GM12878 (cell line): ENCODE measurements around the gene RAD52. TPM values are rescaled to one million over a fixed set of nuclear protein-coding genes. Genes with fewer than 3 reads are reported as not detected.
A peak's percentile ranks its signal among the peaks of the same experiment; 100 is the strongest.

Source experiments
- ATAC-seq: fragments of 200-7000 bp; cut with Tn5 transposase; 3 replicates; pipeline ENCODE4 v1.9.1; 2020; ENCODE audit warnings: mild to moderate bottlenecking, moderate library complexity
- BruUV-seq: library from RNA; stranded (reverse); fragments of 400-500 nt; replicated peaks from 2 replicates; lab custom pipeline; 2021; lab: Mats Ljungman, UMichigan
- CTCF ChIA-PET: fragments of 300-600 bp; sonication (Branson Sonifier 250); formaldehyde crosslinking; extraction: SDS; loops from one replicate; lab custom pipeline; 2021; ENCODE audit warnings: inconsistent platforms; lab: Yijun Ruan, JAX
- POLR2A ChIA-PET: fragments of 350-600 bp; formaldehyde crosslinking; extraction: SDS; loops from one replicate; lab custom pipeline; 2021; ENCODE audit warnings: inconsistent platforms; lab: Charles Lee
- RAD21 ChIA-PET: fragments of 300-600 bp; sonication (Branson Sonifier 250); formaldehyde crosslinking; loops from one replicate; lab custom pipeline; 2023; ENCODE audit warnings: antibody characterized with exemption; ENCODE audit not compliant: unreplicated experiment; lab: Charles Lee
- SMC1A ChIA-PET: fragments of 300-600 bp; sonication (Branson Sonifier 250); formaldehyde crosslinking; loops from one replicate; lab custom pipeline; 2023; ENCODE audit not compliant: unreplicated experiment, uncharacterized antibody; lab: Charles Lee
- DNase-seq: peaks from one replicate; pipeline ENCODE4 v3.0.0-alpha.2; 2011; ENCODE audit warnings: low read depth, low spot score
- FAIRE-seq: peaks from 3 replicates; lab custom pipeline; 2011; peaks lifted over from hg19 to GRCh38; lab: Jason Lieb, UNC
- H2AFZ ChIP-seq: 2 replicates; pipeline ENCODE4 v1.6.0; 2011; ENCODE audit warnings: low read depth, low read length, control low read depth; ENCODE audit not compliant: control insufficient read depth
- H3K27ac ChIP-seq: 2 replicates; pipeline ENCODE4 v1.5.1; 2011; ENCODE audit warnings: control low read depth; ENCODE audit not compliant: control insufficient read depth, insufficient read depth
- H3K27me3 ChIP-seq, 2 experiments: replicated peaks in 1 of 2; 2 replicates each; pipeline versions ENCODE4 v1.6.0 to v1.6.1; 2011; ENCODE audit warnings: low read length in 1 of 2; ENCODE audit not compliant: control insufficient read depth in 2 of 2, insufficient read depth in 2 of 2
- H3K36me3 ChIP-seq, 2 experiments: 2 replicates each; pipeline ENCODE4 v1.5.1; 2011; ENCODE audit warnings: low read length in 1 of 2; ENCODE audit not compliant: control insufficient read depth in 2 of 2, insufficient read depth in 2 of 2
- H3K4me1 ChIP-seq: 2 replicates; pipeline ENCODE4 v1.6.1; 2011; ENCODE audit warnings: mild to moderate bottlenecking, low read length, moderate library complexity, mixed read lengths; ENCODE audit not compliant: control insufficient read depth, insufficient read depth
- H3K4me2 ChIP-seq: 2 replicates; pipeline ENCODE4 v1.6.0; 2011; ENCODE audit warnings: control low read depth; ENCODE audit not compliant: control insufficient read depth, insufficient read depth
- H3K4me3 ChIP-seq: fragments of 200-600 bp; sonication (generic); 2 replicates; pipeline ENCODE4 v1.5.1; 2016
- H3K79me2 ChIP-seq: 2 replicates; pipeline ENCODE4 v1.6.0; 2011; ENCODE audit warnings: low read length; ENCODE audit not compliant: control insufficient read depth, insufficient read depth
- H3K9ac ChIP-seq: 2 replicates; pipeline ENCODE4 v1.8.0; 2011; ENCODE audit warnings: low read length, control low read depth, mixed read lengths; ENCODE audit not compliant: control insufficient read depth, insufficient read depth
- H3K9me3 ChIP-seq: replicated peaks from 3 replicates; pipeline ENCODE4 v1.5.1; 2011; ENCODE audit warnings: mild to moderate bottlenecking, low read length; ENCODE audit not compliant: control insufficient read depth, insufficient read depth
- H4K20me1 ChIP-seq: 2 replicates; pipeline ENCODE4 v1.6.0; 2011; ENCODE audit not compliant: control insufficient read depth, insufficient read depth
- EGR1 ChIP-seq, 2 experiments: IDR thresholded peaks; 1 replicate in 1 of 2; 2 replicates in 1 of 2; pipeline ENCODE4 v1.6.1; 2011 to 2012; ENCODE audit warnings: low read depth in 2 of 2, low read length in 2 of 2, borderline replicate concordance in 1 of 2, mild to moderate bottlenecking in 1 of 2, moderate library complexity in 1 of 2
- PKNOX1 ChIP-seq: fragments of 450-650 bp; IDR thresholded peaks from 2 replicates; pipeline ENCODE4 v1.6.1; 2016; ENCODE audit warnings: mild to moderate bottlenecking
- ZBTB40 ChIP-seq: fragments of 450-650 bp; IDR thresholded peaks from 2 replicates; pipeline ENCODE4 v1.6.1; 2016; ENCODE audit warnings: mild to moderate bottlenecking, moderate library complexity, borderline replicate concordance
- ZSCAN29 ChIP-seq: fragments of 450-650 bp; IDR thresholded peaks from 2 replicates; pipeline ENCODE4 v1.6.1; 2017; ENCODE audit warnings: mild to moderate bottlenecking, moderate library complexity
- WGBS: methylation state at CpG from one replicate; pipeline ENCODE4 v1.1.6; 2016; ENCODE audit warnings: low lambda C conversion rate; ENCODE audit not compliant: insufficient replicate concordance, insufficient coverage; ENCODE audit errors: missing lambda C conversion rate; 5-methylcytosine and 5-hydroxymethylcytosine counted together
- in situ Hi-C: fragments of 300-500 bp; cut with MboI; formaldehyde crosslinking; loops from 9 replicates; pipeline ENCODE4 v1.14.3; 2018; ENCODE audit warnings: mixed read lengths
- intact Hi-C: fragments of 100-400 bp; cut with micrococcal nuclease; formaldehyde crosslinking; loops from one replicate; pipeline ENCODE4 v1.14.2; 2022; ENCODE audit not compliant: unreplicated experiment
- polyA plus RNA-seq, 11 experiments: library from polyadenylated mRNA; depleted of rRNA in 4 of 11; unstranded in 6 of 11; stranded (reverse) in 5 of 11; fragments of >200 nt; fragmentation: Nextera tagmentation in 4 of 11; fragmentation: Illumina TruSeq in 1 of 11; extraction: Ambion mirVana in 4 of 11; extraction: Trizol in 1 of 11; gene quantifications; 1 replicate in 1 of 11; 2 replicates in 10 of 11; pipeline versions ENCODE4 v1.2.1 to v1.2.3, GENCODE V29; 2011 to 2016; ENCODE audit warnings: inconsistent platforms in 2 of 11, missing spikeins in 2 of 11, low read depth in 1 of 11
- total RNA-seq, 4 experiments: library from RNA; depleted of rRNA in 3 of 4; stranded (reverse); fragments of >200 nt in 3 of 4; fragmentation: Illumina TruSeq in 1 of 4; extraction: Trizol in 1 of 4; gene quantifications; 2 replicates each; pipeline versions ENCODE4 v1.2.1 to v1.2.3, GENCODE V29; 2013 to 2021

RAD52 gene
- total and polyA plus RNA-seq, 10 of the 15 experiments (the other 5 are each of a cell fraction or from before 2014, with no cell fraction given) = 2.0 to 15.7 (median 8.9) TPM

DNA sequence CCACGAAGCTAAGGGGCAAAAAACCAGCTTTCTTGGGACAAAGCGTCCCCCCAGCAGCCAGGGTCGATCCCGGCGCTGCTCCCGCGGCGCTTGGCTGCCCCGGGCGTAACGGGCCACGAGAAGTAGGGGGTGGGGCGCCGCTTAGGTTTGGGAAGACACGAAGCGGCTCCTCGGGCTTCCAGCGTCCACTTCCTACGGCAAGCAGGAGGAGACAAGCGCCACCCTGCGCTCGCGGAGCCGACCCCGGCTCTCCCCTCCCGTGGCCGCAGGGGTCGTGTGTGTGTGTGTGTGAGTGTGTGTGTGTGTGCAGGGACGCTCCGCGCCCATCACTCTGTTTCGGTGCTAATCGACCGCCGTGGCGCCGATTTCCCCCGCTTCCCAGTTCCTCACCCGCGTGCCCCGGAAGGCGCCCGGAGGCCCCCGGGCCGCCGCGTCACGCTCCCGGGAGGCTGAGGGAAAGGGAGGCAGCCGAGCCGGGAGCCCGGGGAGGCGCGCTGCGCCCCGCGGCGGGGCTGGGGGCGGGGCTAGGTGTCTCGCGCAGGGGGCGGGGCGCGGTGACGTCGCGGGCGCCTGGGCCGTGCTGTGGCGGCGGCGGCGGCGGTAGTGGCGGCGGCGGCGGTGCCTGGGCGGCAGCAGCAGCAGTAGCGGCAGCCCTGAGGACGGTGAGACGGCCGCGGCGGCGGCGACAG is 41.3 kb upstream of the RAD52 start, which contains the start of gene ERC1 (continued):
- TF ChIP-seq ZBTB40 = 0 out of 2 replicates have a peak, but pooled peaks have one; percentile 6

- ChIA-PET POLR2A (interaction anchor here (0.6 kb wide), 1 partner anchor 195 kb away, joined by 5 read pairs; no protein-coding TSS in a partner anchor), CTCF (interaction anchor here (0.6 to 1.0 kb wide), 3 partner anchors 41 to 175 kb away, joined by 3 read pairs; partner anchors contain the start of gene RAD52)
- Histone ChIP-seq H2AFZ (peak overlapping the region; percentile 94), H3K4me2 (peak overlapping the region; percentile 98), H3K9me3 (no peaks in the 10 kb centered on the region)
- in situ Hi-C loops = no loop called here
- 9% methylated on average over 40 of the region's 40 CpGs for WGBS
- TF ChIP-seq ZSCAN29 (0 out of 2 replicates have a peak, but pooled peaks have one; percentile 18), PKNOX1 (no peak), ZBTB40 (peak; percentile 21; the same call in 1 of the 2 replicates), EGR1 (IDR thresholded peaks at IDR 0.05; ENCODE audit: borderline replicate concordance in 1 of 2, low read depth in 2 of 2, low read length in 2 of 2) (peak in 1 of 2 experiments; percentile 62; a peak in 1 of 3 replicates)
- TF ChIP-seq, all 136 proteins: peak for 3
- peak; percentile 68 for FAIRE-seq
- SMC1A ChIA-PET = interaction anchor here (0.7 to 1.7 kb wide), 6 partner anchors 22 to 612 kb away, joined by 3 to 11 read pairs (median 4); no protein-coding TSS in a partner anchor
- RAD21 ChIA-PET = interaction anchor here (0.5 to 1.3 kb wide), 4 partner anchors 38 to 103 kb away, joined by 3 to 6 read pairs (median 4); no protein-coding TSS in a partner anchor
- no peaks in the 10 kb centered on the region for H3K36me3 ChIP-seq
- peak overlapping the region; percentile 64 for H3K9ac ChIP-seq
- ATAC-seq = peak; percentile 57
- no peaks in the 10 kb centered on the region for H3K79me2 ChIP-seq
- no peaks in the 10 kb centered on the region for H4K20me1 ChIP-seq
- no peak overlapping the region for H3K27ac ChIP-seq
- H3K4me3 ChIP-seq = peak overlapping the region; percentile 68
- H3K4me1 ChIP-seq = no peaks in the 10 kb centered on the region; the same call in 1 of the 2 replicates
- peaks cover 1 to 13% of the 10 kb centered on the region in 2 experiments; a peak in 1 of 4 replicates for H3K27me3 ChIP-seq
- intact Hi-C loops = loop anchor here (2.0 kb wide), 1 partner anchor 31 kb away; no protein-coding TSS in a partner anchor
- no peak for DNase-seq
- TSS peak; percentile 74 for BruUV-seq
These were observed 40.5 kb upstream of the RAD52 start for GRCh38 chr12:989751-990660.
